Measurements from ENCODE around the gene ACKR2. TPM values are rescaled to one million over a fixed set of nuclear protein-coding genes. Genes with fewer than 3 reads are reported as not detected.

Gene ACKR2
- total and polyA plus RNA-seq, 2 of the 13 experiments (the other 11 are each of a cell fraction or from before 2014, with no cell fraction given), result 1.1 to 1.9 TPM

- BruUV-seq (replicated peaks), result no TSS peak
- 0 out of 2 replicates have a peak, but pooled peaks have one; percentile 45 for TF ChIP-seq ATF7-NPFF (CRISPR knock-in tag; IDR thresholded peaks at IDR 0.05; ENCODE audit: low read depth)
- no peak for TF ChIP-seq SAFB2 (CRISPR knock-in tag; IDR thresholded peaks at IDR 0.05; ENCODE audit: borderline replicate concordance, low read depth)
- TF ChIP-seq PITX1 (CRISPR knock-in tag; IDR thresholded peaks at IDR 0.05), result peak; percentile 83
- TF ChIP-seq ZFX (CRISPR knock-in tag; IDR thresholded peaks at IDR 0.05; ENCODE audit: low read depth), result no peak
- TF ChIP-seq ZNF292 (CRISPR knock-in tag; IDR thresholded peaks at IDR 0.05; ENCODE audit: borderline replicate concordance, low read depth), result peak; percentile 58; the same call in 1 of the 2 replicates
- TF ChIP-seq ZFP62 (CRISPR knock-in tag; IDR thresholded peaks at IDR 0.05), result no peak
- peak; percentile 26; the same call in 1 of the 2 replicates for TF ChIP-seq KAT7 (CRISPR knock-in tag; IDR thresholded peaks at IDR 0.05; ENCODE audit: borderline replicate concordance)
- no peak for TF ChIP-seq PAX8 (CRISPR knock-in tag; IDR thresholded peaks at IDR 0.05; ENCODE audit: borderline replicate concordance)
- TF ChIP-seq ZNF709 (CRISPR knock-in tag; IDR thresholded peaks at IDR 0.05), result no peak
- TF ChIP-seq ZNF30 (CRISPR knock-in tag; IDR thresholded peaks at IDR 0.05), result no peak
- TF ChIP-seq ZNF224 (CRISPR knock-in tag; IDR thresholded peaks at IDR 0.05), result peak; percentile 71; the same call in 1 of the 2 replicates
- peak; percentile 54; the same call in 1 of the 2 replicates for TF ChIP-seq MXD3 (CRISPR knock-in tag; IDR thresholded peaks at IDR 0.05)
- TF ChIP-seq TBP (CRISPR knock-in tag; IDR thresholded peaks at IDR 0.05), result no peak
- peak; percentile 94 for TF ChIP-seq TFE3 (CRISPR knock-in tag; IDR thresholded peaks at IDR 0.05)
- TF ChIP-seq IRF2 (CRISPR knock-in tag; IDR thresholded peaks at IDR 0.05), result 0 out of 2 replicates have a peak, but pooled peaks have one; percentile 40
- TF ChIP-seq ATF3 (CRISPR knock-in tag; IDR thresholded peaks at IDR 0.05), result peak; percentile 12; the same call in 1 of the 2 replicates
- TF ChIP-seq HNF4A (CRISPR knock-in tag; IDR thresholded peaks at IDR 0.05), result peak; percentile 49
Observed at GRCh38 chr3:42805141-42805821, 4.0 kb upstream of the ACKR2 start.

More at GRCh38 chr3:42805141-42805821, 4.0 kb upstream of the ACKR2 start:
- peak overlapping the region; percentile 92 for H3K4me2 ChIP-seq (ENCODE audit: low read depth, low read length)
- CTCF ChIA-PET (ENCODE audit: low intra/inter-chr PET ratio, low total read pairs), result no interaction called here
- ATAC-seq, result peak; percentile 72
- peak; percentile 82 for DNase-seq (ENCODE audit: low spot score)
- H3K36me3 ChIP-seq (replicated peaks in 1 of 2; ENCODE audit: control insufficient read depth in 1 of 2, insufficient read depth in 2 of 2, low read length in 2 of 2), result peaks cover 0 to 5% of the 10 kb centered on the region in 2 experiments; a peak in 1 of 5 replicates
- no peaks in the 10 kb centered on the region for H3K9me3 ChIP-seq (ENCODE audit: low read length)
- peaks cover 57% of the 10 kb centered on the region for H3K4me1 ChIP-seq (ENCODE audit: insufficient read depth, low read length)
- H4K20me1 ChIP-seq (ENCODE audit: insufficient read depth, low read length), result 0 out of 2 replicates have a peak, but pooled peaks cover 3% of the 10 kb centered on the region
- intact Hi-C loops (cut with micrococcal nuclease; ENCODE audit: unreplicated experiment), result loop anchor here (1.0 kb wide), 1 partner anchor 24 kb away; no protein-coding TSS in a partner anchor
- H2AFZ ChIP-seq (ENCODE audit: low read length), result no peak overlapping the region
- peak; percentile 67 for FAIRE-seq
- peak overlapping the region; percentile 93 for H3K27ac ChIP-seq (ENCODE audit: extremely low read length, insufficient read depth, low read length)
- in situ Hi-C loops (cut with HindIII; ENCODE audit: extremely low pct_ligation_motif_present, low pct_unique_long_range_greater_than_20kb), result no loop called here
- POLR2A ChIA-PET, result interaction anchor here (0.7 to 5.0 kb wide), 32 partner anchors 9 to 215 kb away, joined by 3 to 105 read pairs (median 8); partner anchors contain the start of genes CYP8B1 and SS18L2
- H3K79me2 ChIP-seq (ENCODE audit: insufficient read depth, low read length), result peaks cover 40% of the 10 kb centered on the region
- peak overlapping the region; percentile 97 for H3K9ac ChIP-seq (ENCODE audit: insufficient read depth, low read depth, low read length)
- H3K27me3 ChIP-seq (ENCODE audit: control insufficient read depth in 1 of 2, insufficient read depth in 2 of 2, low read length in 2 of 2), result no peaks in the 10 kb centered on the region; a peak in 1 of 5 replicates
- 3% methylated on average over 13 of the region's 23 CpGs for WGBS (ENCODE audit: low lambda C conversion rate)
- H3K4me3 ChIP-seq (replicated peaks in 1 of 3; ENCODE audit: insufficient read depth in 1 of 3, low read depth in 2 of 3, low read length in 3 of 3), result peak overlapping the region; percentile 87 to 98 (median 92)
